ENCODE results near the gene DIAPH1.

DIAPH1 gene

DNA sequence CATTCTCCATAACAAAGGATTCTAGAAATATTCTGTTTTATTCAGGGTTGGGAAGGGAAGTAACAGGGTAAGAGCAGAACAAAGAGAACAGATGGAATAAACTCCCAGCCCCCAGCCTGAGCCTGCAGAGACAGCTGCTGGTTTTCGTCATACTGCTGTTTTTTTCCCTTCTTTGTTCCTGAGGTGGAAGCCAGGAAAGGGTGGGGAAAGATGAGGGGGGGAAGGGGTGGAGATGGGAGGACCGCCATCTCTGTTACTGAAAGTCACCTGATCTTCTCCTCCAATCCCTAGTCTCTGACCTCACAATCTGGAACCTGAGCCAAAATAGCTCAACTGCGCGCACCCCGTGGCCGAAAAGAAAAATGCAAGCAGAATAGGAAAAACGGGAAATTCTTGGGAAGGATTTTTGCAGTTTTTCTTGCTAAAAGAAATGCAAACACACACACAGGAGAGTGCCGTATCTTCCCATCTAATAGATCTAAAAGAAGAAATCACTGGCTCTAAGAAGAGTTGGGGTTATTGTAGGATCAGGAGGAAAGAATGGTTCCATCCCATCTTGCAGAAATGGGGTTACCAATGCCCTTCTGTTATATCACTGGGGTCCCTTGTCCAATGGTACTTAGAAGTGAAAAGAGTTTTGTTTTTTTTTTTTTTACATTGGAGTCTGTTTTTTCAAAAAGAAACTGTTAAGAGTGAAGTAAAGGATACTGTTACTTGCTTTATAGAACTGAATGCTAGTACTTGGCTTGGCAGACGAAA, 57.9 kb downstream of the DIAPH1 start:
- DNase-seq (ENCODE audit: low spot score) = peak; percentile 77

DNA sequence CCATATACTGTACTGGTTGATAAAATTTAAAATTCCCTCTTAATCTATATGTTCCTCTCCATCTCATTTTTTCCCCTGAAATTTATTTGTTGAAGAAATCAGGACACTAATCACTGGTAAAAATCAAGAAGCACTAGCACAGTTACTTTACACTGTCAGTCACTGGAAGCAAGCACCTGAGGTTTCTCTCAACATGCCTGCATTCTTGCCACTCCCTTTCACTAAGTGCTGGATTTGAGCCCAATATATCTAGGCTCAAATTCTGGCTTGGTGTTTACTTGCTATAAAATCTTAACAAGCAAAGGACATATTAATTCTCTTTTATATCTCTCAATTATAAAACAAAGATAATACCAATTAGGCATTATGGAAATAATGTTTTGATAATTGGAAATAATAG, 58.6 kb downstream of the DIAPH1 start:
- no peak for DNase-seq (ENCODE audit: low spot score)

- DNase-seq (ENCODE audit: low spot score) = no peak
Observed at GRCh38 chr5:141559461-141559860, 59.3 kb downstream of the DIAPH1 start.

DNA sequence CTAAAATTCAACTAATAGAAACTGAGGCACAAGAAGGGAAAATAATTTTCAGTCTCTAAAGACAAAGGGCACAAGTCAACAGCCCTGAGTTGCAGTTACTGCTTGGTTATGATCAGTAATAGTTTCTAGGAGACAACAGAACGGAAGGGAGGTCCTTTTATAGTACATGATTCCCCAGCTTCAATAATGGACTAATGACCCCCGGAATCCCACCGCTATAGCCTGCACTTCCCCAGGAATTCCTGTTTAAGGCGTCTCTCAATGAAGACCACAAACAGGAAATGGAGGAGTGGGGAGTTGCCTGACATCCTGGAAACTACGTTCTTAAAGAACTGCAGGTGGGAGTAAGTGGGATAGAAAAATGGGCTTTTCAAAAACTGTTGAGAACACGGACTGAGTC, 60.6 kb downstream of the DIAPH1 start:
- DNase-seq (ENCODE audit: low spot score) = no peak

GRCh38 chr5:141557681-141558136, 61.1 kb downstream of the DIAPH1 start:
- DNase-seq (ENCODE audit: low spot score) = peak; percentile 70

DNA sequence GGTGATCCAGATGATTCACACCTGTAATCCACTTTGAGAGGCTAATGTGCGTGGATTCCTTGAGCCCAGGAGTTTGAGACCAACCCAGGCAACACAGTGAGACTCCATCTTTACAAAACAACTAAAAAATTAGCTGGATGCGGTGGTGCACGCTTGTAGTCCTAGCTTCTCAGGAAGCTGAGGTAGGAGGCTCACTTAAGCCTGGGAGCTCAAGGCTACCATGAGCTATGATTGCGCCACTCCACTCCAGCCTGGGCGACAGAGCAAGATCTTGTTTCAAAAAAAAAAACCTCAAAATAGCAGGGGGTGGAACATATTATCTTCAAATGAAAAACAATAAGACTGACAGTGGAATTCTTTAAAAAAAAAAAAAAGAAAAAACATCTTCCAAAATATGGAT, 70.9 kb downstream of the DIAPH1 start:
- DNase-seq (ENCODE audit: low spot score) = no peak

GRCh38 chr5:141547488-141547887, 71.3 kb downstream of the DIAPH1 start:
- no peak for DNase-seq (ENCODE audit: low spot score)

DNA sequence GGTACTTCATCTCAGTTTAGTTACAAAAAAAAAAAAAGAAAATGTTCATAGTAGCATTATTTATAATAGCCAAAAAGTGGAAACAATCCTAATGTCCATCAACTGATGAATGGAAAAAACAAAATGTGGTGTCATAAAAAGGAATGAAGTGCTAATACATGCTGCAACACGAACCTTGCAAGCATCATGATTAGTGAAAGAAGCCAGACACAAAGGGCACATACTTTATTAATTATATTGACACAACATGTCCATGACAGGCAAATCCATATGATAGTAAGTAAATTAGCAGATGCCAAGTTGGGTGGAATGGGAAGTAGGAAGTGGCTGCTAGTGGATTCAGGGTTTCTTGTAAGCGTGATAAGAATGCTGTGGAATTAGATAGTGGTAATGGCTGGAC, 75.7 kb downstream of the DIAPH1 start:
- DNase-seq (ENCODE audit: low spot score) = no peak

DNA sequence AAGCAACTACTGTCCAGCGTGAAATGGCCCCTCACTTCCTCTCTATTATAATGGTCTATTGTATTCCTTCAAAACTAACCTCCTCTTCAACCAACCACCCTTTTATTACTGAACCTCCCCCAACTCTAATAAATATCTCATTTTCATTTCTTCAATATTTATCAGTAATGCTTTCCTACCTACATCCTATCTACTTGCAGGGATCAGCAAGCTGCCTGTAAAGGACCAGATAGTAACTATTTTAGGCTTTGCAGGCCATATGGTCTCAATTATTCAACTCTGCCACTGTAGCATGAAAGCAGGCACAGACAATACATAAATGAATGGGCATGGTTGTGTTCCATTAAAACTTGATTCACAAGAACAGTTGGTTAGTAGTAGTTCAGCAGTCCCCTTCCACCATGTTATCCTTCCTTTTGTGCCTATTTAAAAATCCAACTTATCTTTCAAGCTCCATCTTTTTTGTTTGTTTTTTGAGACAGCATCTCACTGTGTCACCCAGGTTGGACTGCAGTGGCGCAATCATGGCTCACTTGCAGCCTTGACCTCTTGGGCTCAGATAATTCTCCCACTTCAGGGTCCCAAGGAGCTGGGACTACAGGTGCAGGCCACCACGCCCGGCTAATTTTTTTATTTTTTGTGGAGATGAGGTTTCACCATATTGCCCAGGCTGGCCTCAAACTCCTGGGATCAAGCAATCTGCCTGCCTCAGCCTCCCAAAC, 84.1 kb downstream of the DIAPH1 start:
- no peak for DNase-seq (ENCODE audit: low spot score)

DNA sequence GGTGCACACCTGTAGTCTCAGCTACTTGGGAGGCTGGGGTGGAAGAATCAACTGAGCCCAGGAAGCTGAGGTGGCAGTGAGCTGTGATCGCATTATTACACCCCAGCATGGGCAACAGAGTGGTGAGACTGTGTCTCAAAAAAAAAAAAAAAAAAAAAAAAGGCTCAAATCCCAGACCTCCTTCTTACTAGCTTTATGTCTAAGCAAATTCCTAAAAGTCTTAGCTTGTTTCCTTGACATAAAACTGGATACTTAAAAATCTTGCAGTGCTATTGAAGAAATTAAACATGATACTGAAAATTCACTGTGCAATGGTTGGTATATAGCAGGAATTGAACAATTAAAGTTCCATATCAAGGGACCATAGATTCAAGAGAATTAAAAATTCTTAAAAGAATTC, 84.9 kb downstream of the DIAPH1 start:
- no peak for DNase-seq (ENCODE audit: low spot score)

DNA sequence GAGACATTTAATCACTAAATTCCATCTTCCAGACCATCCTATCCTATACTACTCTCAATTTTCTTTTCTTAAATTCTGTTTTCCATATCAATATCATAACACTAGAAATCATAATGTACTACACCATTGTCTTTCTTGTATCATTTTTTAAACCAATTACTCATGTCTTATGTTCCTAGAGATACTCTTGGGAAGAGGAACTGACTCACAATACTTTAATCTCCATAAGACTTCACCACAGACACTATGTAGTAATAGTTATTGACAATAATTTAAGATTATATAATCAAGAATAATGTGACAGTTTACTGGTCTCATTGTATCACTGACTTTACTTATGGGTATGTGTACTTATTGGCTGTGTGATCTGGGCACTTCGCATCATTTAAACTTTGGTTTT, 86.1 kb downstream of the DIAPH1 start:
- no peak for DNase-seq (ENCODE audit: low spot score)

DNA sequence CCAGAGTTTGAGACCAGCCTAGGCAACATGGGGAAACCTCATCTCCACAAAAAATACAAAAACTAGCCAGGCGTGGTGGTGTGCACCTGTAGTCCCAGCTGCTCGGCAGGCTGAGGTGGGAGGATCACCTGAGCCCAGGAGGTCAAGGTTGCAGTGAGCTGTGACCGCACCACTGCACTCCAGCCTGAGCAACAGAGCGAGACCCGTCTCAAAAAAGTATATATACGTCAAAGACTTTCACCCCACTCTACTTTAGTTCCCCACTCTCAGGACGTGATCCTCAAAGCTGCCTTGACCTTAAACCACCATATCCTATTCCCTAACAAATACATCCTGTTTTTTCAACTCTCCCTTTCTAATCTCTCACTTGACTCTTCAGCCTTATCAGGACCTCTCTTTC, 88.9 kb downstream of the DIAPH1 start:
- DNase-seq (ENCODE audit: low spot score) = no peak

DNA sequence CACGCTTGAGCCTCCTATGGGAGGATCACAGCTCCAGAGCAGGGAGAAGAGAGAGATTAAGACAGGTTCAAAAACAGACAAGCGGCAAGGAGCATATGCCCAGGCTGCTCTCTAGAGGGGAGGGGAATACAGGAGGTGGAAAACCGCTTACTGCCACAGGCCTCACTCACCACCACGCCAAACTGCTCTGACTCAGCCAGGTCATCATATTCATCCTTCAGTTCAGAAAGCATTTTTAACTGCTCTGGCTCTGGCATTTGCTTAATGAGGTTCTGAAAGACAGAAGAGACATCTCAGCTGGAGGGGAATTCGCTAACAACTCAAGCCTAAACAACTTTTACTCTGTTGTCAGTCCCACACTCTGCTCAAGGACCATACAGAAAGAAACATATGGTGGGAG, 89.8 kb downstream of the DIAPH1 start:
- no peak for DNase-seq (ENCODE audit: low spot score)

GRCh38 chr5:141528291-141528984, 90.4 kb downstream of the DIAPH1 start:
- no peak for DNase-seq (ENCODE audit: low spot score)

GRCh38 chr5:141527426-141527825, 91.4 kb downstream of the DIAPH1 start:
- DNase-seq (ENCODE audit: low spot score) = no peak

DNA sequence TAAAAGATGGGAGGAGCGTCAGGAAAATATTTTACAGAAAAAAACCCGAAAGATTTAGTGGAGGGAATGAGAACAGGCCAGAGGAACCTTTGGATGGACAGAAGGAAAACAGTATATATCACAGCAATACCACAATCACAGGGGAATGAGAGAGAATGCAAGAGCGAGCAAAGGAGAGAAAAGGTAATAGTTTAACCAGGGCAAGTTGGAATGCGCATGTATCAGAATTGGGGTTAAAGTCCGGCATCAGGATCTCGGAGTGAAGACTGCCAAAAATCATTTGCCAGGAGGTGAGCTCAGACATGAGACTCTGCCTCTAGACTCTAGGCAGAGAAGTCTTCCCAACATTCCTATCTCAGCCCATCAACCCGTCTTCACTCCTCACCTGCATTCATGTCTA, 93.1 kb downstream of the DIAPH1 start:
- DNase-seq (ENCODE audit: low spot score) = no peak

DNA sequence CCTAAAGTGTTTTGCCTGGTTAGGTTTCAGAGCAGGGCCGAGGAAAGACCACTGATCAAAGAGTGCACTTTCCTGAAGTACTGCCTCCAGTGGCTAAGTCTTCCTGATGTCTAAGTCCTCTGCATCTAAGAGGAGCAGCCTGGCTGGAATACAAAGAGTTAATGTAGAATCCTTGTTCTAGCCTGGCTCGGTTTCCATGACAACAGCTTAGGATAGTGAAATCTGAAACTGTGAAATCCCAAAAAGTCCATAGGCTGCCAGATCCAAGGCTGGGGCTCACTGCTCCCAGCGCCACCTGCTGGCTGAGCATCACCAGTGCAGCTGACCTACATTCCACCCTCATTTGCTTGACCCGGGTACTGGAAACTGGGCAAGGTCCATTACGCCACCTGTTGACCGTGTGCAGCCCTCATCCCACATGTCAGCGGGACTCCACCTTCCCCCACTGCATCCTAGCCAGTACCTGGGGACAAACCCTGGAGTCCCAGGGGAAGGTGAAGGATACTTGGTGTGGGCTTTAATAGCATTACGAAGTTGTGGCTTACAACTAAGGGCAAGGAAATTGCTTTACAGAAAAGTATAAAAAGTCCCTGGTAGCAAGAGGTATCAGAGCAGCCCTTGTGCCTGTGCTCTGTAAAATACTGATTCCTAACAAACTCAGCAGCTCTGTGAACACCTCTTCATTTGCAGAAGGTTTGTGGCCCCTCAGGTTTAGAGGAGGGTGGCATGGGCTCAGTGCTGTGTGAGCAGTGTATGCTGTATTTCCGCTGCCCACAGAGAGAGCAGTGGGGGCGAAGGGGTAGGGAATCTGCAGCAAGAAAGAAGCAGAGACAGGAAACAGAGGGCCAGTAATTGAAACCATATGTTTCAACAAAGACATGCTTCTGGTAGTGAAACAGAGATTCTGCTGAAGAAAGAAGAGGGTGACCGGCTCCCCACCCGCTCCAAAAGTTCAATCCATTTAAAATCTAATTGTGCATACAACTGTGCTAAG, 93.9 kb downstream of the DIAPH1 start:
- DNase-seq (ENCODE audit: low spot score) = peak; percentile 87

DNA sequence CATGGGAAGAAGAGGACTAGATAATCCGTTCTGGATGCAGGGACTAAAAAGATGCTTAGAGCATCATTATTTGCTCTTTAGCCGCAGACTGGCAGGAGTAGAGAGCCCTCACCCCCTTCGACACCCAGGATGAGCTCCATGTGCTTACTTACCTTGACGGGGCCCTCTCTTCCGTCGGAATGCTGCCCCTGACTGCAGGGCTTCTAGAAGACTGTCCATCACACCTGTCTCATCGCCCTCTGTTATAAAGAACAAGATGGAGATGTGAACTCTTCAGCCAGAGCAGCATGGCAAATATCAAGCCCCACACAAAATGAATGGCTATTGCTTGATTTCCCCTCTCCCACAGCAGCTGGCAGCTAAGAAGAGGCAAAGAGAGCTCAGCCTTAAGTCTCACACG, 94.8 kb downstream of the DIAPH1 start:
- DNase-seq (ENCODE audit: low spot score) = no peak

GRCh38 chr5:141522301-141522700, 96.5 kb downstream of the DIAPH1 start:
- DNase-seq (ENCODE audit: low spot score) = no peak

GRCh38 chr5:141521244-141521781, 97.5 kb downstream of the DIAPH1 start:
- DNase-seq (ENCODE audit: low spot score) = no peak
